CD8-positive, alpha-beta memory T cell (primary cell): ENCODE measurements around the gene TMEM121. TPM values are rescaled to one million over a fixed set of nuclear protein-coding genes. Genes with fewer than 3 reads are reported as not detected.
"Not testable (repeated sequence)": the region's sequence is repeated elsewhere in the genome, so short reads cannot be mapped to it uniquely, and the experiment has no call there.

ENCODE experiments used
- CTCF ChIA-PET: fragments of 350-600 bp; sonication (Branson Sonifier 250); formaldehyde crosslinking; loops from one replicate; lab custom pipeline; 2021; ENCODE audit warnings: antibody characterized with exemption; lab: Charles Lee
- POLR2A ChIA-PET: fragments of 350-600 bp; sonication (Branson Sonifier 250); formaldehyde crosslinking; loops from one replicate; lab custom pipeline; 2021; ENCODE audit warnings: antibody characterized with exemption; lab: Charles Lee
- DNase-seq, 5 donors: peaks; one replicate each; pipeline versions ENCODE4 v3.0.0 to v3.0.0-alpha.2; 2020 to 2022; ENCODE audit warnings: mixed read lengths in 1 of 5
- H3K27ac ChIP-seq: one replicate; pipeline ENCODE4 v1.7.0; 2013; ENCODE audit warnings: low read depth, mild to moderate bottlenecking, low read length, moderate library complexity
- H3K27me3 ChIP-seq: 2 replicates; pipeline ENCODE4 v1.7.0; 2013; ENCODE audit warnings: low read length, mild to moderate bottlenecking; ENCODE audit not compliant: insufficient read depth, poor library complexity, severe bottlenecking
- H3K36me3 ChIP-seq: 2 replicates; pipeline ENCODE4 v1.7.0; 2013; ENCODE audit warnings: mild to moderate bottlenecking, low read length, moderate library complexity; ENCODE audit not compliant: insufficient read depth
- H3K4me1 ChIP-seq: 2 replicates; pipeline ENCODE4 v1.7.0; 2013; ENCODE audit warnings: mild to moderate bottlenecking, low read length, moderate library complexity; ENCODE audit not compliant: insufficient read depth
- H3K4me3 ChIP-seq: 2 replicates; pipeline ENCODE4 v1.7.0; 2013; ENCODE audit warnings: mild to moderate bottlenecking, low read length
- H3K9me3 ChIP-seq: 2 replicates; pipeline ENCODE4 v1.7.0; 2013; ENCODE audit warnings: mild to moderate bottlenecking, low read length
- H3K27ac Mint-ChIP-seq, 8 donors: one replicate each; pipeline ENCODE4 v1.8.0; 2020 to 2021; ENCODE audit warnings: mixed read lengths in 8 of 8, mild to moderate bottlenecking in 6 of 8, inconsistent platforms in 3 of 8, moderate library complexity in 3 of 8
- H3K27me3 Mint-ChIP-seq, 2 donors: one replicate each; pipeline ENCODE4 v1.8.0; 2020 to 2021; ENCODE audit warnings: mixed read lengths in 2 of 2, mild to moderate bottlenecking in 1 of 2, moderate library complexity in 1 of 2
- H3K36me3 Mint-ChIP-seq, 3 donors: one replicate each; pipeline ENCODE4 v1.8.0; 2020 to 2021; ENCODE audit warnings: mixed read lengths in 3 of 3, inconsistent platforms in 1 of 3, mild to moderate bottlenecking in 1 of 3
- H3K4me1 Mint-ChIP-seq, 3 donors: one replicate each; pipeline ENCODE4 v1.8.0; 2020 to 2021; ENCODE audit warnings: mixed read lengths in 3 of 3, inconsistent platforms in 1 of 3, mild to moderate bottlenecking in 1 of 3
- H3K4me3 Mint-ChIP-seq, 7 donors: one replicate each; pipeline ENCODE4 v1.8.0; 2020 to 2021; ENCODE audit warnings: mixed read lengths in 7 of 7, mild to moderate bottlenecking in 6 of 7, moderate library complexity in 4 of 7, inconsistent platforms in 2 of 7
- H3K9me3 Mint-ChIP-seq, 5 donors: one replicate each; pipeline ENCODE4 v1.8.0; 2020 to 2022; ENCODE audit warnings: mixed read lengths in 5 of 5, mild to moderate bottlenecking in 3 of 5, moderate library complexity in 2 of 5, inconsistent platforms in 1 of 5
- polyA plus RNA-seq: library from polyadenylated mRNA; unstranded; fragments of 300-500 nt; fragmentation: Illumina TruSeq; gene quantifications from one replicate; pipeline ENCODE4 v1.2.3, GENCODE V29; 2021
- total RNA-seq, 2 experiments: library from RNA; stranded (reverse); gene quantifications; one replicate each; pipeline ENCODE4 v1.2.3, GENCODE V29; 2021

The TMEM121 gene
- total and polyA plus RNA-seq, 3 experiments from 2014 or later = 3.8 to 17.1 (median 14.2) TPM

DNA sequence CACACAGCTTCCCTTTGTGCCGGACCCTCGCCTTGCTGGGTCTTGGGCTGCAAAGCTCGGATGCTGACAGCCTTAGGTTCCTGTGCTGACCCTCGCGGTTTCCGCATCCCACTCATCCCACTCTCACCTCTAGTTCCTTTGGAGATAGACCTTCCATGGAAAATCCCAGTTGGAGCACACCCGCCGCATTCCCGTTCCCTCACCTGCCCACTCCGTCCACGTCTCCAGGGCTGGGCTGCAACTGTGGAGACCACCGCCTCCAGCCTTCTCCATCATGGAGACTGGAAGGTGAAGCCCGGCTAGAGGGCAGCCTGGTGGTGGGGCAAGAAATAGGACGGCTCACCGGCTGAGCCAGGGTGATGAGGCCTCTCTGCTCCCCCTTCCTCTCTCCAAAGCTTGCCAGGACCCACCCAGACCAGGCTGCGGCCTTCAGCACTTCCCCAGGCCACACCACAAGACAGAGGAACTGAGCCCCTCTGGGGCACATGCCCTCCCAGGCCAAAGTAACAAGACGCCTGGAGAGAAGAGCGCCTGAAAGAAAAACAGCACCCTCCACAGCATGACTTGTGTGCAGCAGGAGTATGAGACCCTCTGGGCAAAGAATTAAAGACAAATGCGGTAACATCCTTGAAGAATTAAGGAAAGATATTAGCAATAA is 15.0 kb downstream of the TMEM121 start:
- no peaks in the 10 kb centered on the region for H3K36me3 Mint-ChIP-seq
- CTCF ChIA-PET = no interaction called here

DNA sequence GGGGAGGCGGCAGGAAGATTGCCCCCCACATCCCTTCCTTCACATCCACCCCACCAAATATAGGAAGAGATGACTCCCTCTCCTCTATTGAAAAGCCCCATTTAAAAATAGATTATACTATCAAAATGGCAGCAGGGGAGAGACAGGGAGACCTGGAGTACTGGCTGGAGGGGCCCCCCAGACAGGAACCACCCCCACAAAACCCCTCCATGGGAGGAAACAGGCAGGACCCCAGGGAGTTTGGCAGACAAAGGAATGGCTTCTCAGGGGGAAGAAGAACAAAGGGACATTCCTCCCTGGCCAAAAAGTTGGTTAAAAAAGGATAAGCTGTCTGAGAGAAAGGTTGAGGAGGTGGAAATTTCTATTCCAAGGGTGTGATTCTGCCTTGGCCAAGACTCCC is 19.3 kb downstream of the TMEM121 start:
- CTCF ChIA-PET = not testable (repeated sequence)

More for the DNA sequence above, 15.0 kb downstream of the TMEM121 start:
- Mint-ChIP-seq H3K27me3 (peaks cover 12 to 35% of the 10 kb centered on the region in 2 donors), H3K9me3 (peaks cover 0 to 14% (median 0%) of the 10 kb centered on the region in 5 donors), H3K4me1 (peaks cover 0 to 4% (median 0%) of the 10 kb centered on the region in 3 donors), H3K4me3 (no peak overlapping the region), H3K27ac (no peak overlapping the region)
- Histone ChIP-seq H3K9me3 (no peaks in the 10 kb centered on the region), H3K36me3 (no peaks in the 10 kb centered on the region), H3K4me1 (no peaks in the 10 kb centered on the region), H3K27ac (no peak overlapping the region), H3K27me3 (peaks cover 11% of the 10 kb centered on the region), H3K4me3 (no peak overlapping the region)
- POLR2A ChIA-PET = no interaction called here
- no peak for DNase-seq

DNA sequence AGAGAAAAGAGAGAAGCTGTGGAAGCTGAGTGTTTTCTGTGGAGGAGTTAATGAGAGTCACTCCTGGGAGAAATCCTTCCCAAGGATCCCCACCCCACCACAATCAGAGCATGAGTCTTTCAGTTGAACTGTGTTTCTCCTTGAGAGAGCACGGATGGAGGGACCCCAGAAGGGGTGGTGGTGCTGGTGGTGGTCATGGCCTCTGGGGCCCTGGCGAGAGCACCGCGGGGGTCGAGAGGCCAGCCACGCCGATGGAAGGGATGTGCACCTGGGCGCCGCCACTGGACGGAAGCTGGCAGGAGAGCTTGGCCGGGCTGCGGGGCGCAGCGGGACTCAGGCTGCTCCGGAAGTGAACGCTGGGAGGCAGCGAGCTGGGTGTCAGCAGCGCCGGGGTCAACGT is 20.0 kb downstream of the TMEM121 start:
- H3K4me3 ChIP-seq, POLR2A ChIA-PET, H3K27ac Mint-ChIP-seq, DNase-seq, H3K4me1 Mint-ChIP-seq, CTCF ChIA-PET, H3K4me1 ChIP-seq, H3K4me3 Mint-ChIP-seq, H3K27me3 ChIP-seq, H3K36me3 ChIP-seq, H3K36me3 Mint-ChIP-seq, H3K27ac ChIP-seq, H3K9me3 ChIP-seq: not testable (repeated sequence)
- Mint-ChIP-seq H3K9me3 (peaks cover 0 to 14% (median 0%) of the 10 kb centered on the region in 5 donors), H3K27me3 (peaks cover 2 to 29% of the 10 kb centered on the region in 2 donors)

More for the DNA sequence above, 19.3 kb downstream of the TMEM121 start:
- H3K36me3 ChIP-seq, H3K9me3 ChIP-seq, DNase-seq, POLR2A ChIA-PET, H3K4me1 ChIP-seq, H3K4me3 ChIP-seq, H3K27ac ChIP-seq, H3K4me1 Mint-ChIP-seq, H3K27me3 ChIP-seq, H3K4me3 Mint-ChIP-seq, H3K36me3 Mint-ChIP-seq, H3K27ac Mint-ChIP-seq: not testable (repeated sequence)
- H3K9me3 Mint-ChIP-seq = peaks cover 0 to 14% (median 0%) of the 10 kb centered on the region in 5 donors
- H3K27me3 Mint-ChIP-seq = peaks cover 3 to 29% of the 10 kb centered on the region in 2 donors

DNA sequence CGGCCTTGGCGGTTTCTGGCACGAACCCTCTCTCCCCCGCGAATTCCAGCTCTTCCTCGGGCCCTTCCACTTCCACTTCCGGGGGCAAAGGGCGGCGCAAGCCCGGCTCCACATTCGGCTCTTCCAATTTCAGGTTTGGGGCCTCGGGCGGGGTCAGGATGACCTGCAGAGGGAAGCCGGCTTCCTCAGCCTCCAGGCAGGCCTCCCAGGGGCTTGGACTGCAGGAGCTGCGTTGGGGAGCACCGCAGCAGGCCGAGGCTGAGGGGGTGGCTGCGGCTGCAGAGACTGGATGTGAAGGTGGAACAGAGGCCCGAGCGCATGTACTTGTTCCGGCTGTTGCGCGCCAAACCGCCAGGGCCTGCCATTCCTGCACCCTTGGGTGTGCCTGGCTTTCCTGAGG is 20.7 kb downstream of the TMEM121 start:
- H3K36me3 Mint-ChIP-seq, DNase-seq, H3K4me3 Mint-ChIP-seq, H3K4me3 ChIP-seq, H3K27ac ChIP-seq, POLR2A ChIA-PET, H3K4me1 ChIP-seq, H3K27ac Mint-ChIP-seq, H3K9me3 ChIP-seq, H3K36me3 ChIP-seq, CTCF ChIA-PET, H3K4me1 Mint-ChIP-seq, H3K27me3 ChIP-seq: not testable (repeated sequence)
- Mint-ChIP-seq H3K27me3 (peaks cover 0 to 27% of the 10 kb centered on the region in 2 donors), H3K9me3 (peaks cover 0 to 14% (median 0%) of the 10 kb centered on the region in 5 donors)

DNA sequence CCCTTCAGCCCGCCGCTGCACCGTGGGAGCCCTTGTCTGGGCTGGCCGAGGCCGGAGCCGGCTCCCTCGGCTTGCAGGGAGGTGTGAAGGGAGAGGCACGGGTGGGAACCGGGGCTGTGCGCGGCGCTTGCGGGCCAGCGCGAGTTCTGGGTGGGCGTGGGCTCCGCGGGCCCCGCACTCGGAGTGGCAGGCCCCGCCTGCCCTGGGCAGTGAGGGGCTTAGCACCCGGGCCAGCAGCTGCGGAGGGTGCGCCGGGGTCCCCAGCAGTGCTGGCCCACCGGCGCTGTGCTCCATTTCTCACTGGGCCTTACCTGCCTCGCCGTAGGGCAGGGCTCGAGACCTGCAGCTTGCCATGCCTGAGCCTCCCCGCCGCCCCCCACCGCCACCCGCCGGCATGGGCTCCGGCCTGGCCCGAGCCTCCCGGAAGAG is 21.4 kb downstream of the TMEM121 start:
- DNase-seq = no peak
- H3K27ac ChIP-seq = no peak overlapping the region
- H3K36me3 ChIP-seq = no peaks in the 10 kb centered on the region
- no peak overlapping the region for H3K4me3 ChIP-seq
- ChIA-PET CTCF (no interaction called here), POLR2A (no interaction called here)
- H3K4me3 Mint-ChIP-seq = no peak overlapping the region
- H3K27ac Mint-ChIP-seq = no peak overlapping the region
- H3K9me3 Mint-ChIP-seq = peaks cover 0 to 10% (median 0%) of the 10 kb centered on the region in 5 donors
- H3K27me3 ChIP-seq = no peaks in the 10 kb centered on the region
- no peaks in the 10 kb centered on the region for H3K4me1 Mint-ChIP-seq
- H3K9me3 ChIP-seq = no peaks in the 10 kb centered on the region
- H3K36me3 Mint-ChIP-seq = no peaks in the 10 kb centered on the region
- H3K27me3 Mint-ChIP-seq = peaks cover 0 to 32% of the 10 kb centered on the region in 2 donors
- no peaks in the 10 kb centered on the region for H3K4me1 ChIP-seq

DNA sequence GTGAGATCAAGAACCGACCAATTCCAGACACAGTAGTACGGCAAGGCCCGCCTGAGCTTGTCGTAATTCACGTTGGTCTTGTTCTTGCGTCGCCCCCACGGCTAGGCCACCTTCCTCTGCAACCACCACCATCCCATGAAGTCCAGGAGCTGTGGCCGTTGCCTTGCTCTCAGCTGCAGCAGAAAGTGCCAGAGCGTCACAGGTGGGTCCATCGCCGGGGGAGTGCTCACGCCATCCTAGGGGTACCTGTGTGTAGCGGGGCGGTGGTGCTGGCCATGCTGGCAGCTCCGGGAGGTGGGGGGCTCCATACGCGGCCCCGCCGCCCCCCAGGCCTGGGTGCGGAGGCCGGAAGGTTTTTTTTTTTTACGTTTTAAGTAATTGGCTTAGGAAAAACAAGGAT is 23.1 kb downstream of the TMEM121 start:
- no peak for DNase-seq
- CTCF ChIA-PET = interaction anchor here (1.6 kb wide), 1 partner anchor 11 kb away, joined by 6 read pairs; no protein-coding TSS in a partner anchor
- POLR2A ChIA-PET = no interaction called here

DNA sequence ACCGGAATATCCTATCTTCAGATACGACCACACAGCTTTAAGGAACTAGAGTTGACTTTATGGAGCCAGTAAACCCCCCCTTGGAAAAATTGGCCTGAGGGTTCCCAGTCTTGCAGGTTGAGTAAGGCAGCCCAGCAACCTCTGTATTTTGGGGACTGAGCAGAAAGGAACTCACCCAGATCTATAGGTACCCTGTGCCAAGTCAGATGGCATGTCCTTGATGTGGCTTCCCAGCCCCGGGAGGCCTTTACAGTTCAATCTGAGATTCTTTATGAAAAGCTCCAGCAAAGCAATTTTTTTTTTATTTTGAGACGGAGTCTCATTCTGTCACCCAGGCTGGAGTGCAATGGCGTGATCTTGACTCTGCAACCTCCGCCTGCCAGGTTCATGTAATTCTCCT is 27.6 kb downstream of the TMEM121 start:
- Histone ChIP-seq H3K4me3 (no peak overlapping the region), H3K9me3 (no peaks in the 10 kb centered on the region), H3K27ac (no peak overlapping the region), H3K36me3 (no peaks in the 10 kb centered on the region), H3K4me1 (no peaks in the 10 kb centered on the region), H3K27me3 (no peaks in the 10 kb centered on the region)
- Mint-ChIP-seq H3K36me3 (no peaks in the 10 kb centered on the region), H3K27ac (no peak overlapping the region), H3K4me3 (no peak overlapping the region), H3K4me1 (peaks cover 0 to 3% (median 0%) of the 10 kb centered on the region in 3 donors), H3K9me3 (no peaks in the 10 kb centered on the region), H3K27me3 (peaks cover 9 to 53% of the 10 kb centered on the region in 2 donors)
- DNase-seq = no peak
- ChIA-PET POLR2A (no interaction called here), CTCF (interaction anchor here (1.9 kb wide), 1 partner anchor 25 kb away, joined by 3 read pairs; no protein-coding TSS in a partner anchor)

More for the DNA sequence above, 23.1 kb downstream of the TMEM121 start:
- peaks cover 4 to 34% of the 10 kb centered on the region in 2 donors for H3K27me3 Mint-ChIP-seq
- H3K9me3 Mint-ChIP-seq = peaks cover 0 to 2% (median 0%) of the 10 kb centered on the region in 5 donors
- H3K27ac ChIP-seq = no peak overlapping the region
- H3K36me3 ChIP-seq = no peaks in the 10 kb centered on the region
- H3K4me3 Mint-ChIP-seq = no peak overlapping the region
- H3K4me1 Mint-ChIP-seq = no peaks in the 10 kb centered on the region
- no peak overlapping the region for H3K4me3 ChIP-seq
- H3K27ac Mint-ChIP-seq = peak overlapping the region in 1 of 8 donors; percentile 6
- no peaks in the 10 kb centered on the region for H3K36me3 Mint-ChIP-seq
- no peaks in the 10 kb centered on the region for H3K4me1 ChIP-seq
- H3K27me3 ChIP-seq = no peaks in the 10 kb centered on the region
- H3K9me3 ChIP-seq = no peaks in the 10 kb centered on the region

DNA sequence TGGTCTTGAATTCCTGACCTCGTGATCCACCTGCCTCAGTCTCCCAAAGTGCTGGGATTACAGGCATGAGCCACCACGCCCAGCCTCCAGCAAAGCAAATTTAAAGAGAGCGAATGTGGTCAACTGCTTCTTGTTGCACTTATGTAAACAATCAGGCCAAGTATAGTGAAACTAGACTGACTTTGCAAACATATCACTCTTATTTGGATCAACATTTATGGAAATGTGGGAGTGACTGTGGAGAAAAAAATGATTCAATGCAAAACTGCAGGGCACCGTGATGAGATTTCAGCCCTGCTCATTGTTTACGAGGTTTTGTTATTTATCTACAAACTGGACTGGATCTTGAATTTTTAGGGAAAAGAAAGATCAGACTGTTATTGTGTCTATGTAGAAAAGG is 28.1 kb downstream of the TMEM121 start:
- no peaks in the 10 kb centered on the region for H3K4me1 ChIP-seq
- H3K9me3 ChIP-seq = no peaks in the 10 kb centered on the region
- Mint-ChIP-seq H3K4me1 (peaks cover 0 to 3% (median 0%) of the 10 kb centered on the region in 3 donors), H3K4me3 (no peak overlapping the region), H3K36me3 (no peaks in the 10 kb centered on the region), H3K27ac (no peak overlapping the region), H3K27me3 (peaks cover 9 to 53% of the 10 kb centered on the region in 2 donors), H3K9me3 (no peaks in the 10 kb centered on the region)
- no peak overlapping the region for H3K27ac ChIP-seq
- H3K4me3 ChIP-seq = no peak overlapping the region
- CTCF ChIA-PET = interaction anchor here (1.9 kb wide), 1 partner anchor 26 kb away, joined by 3 read pairs; no protein-coding TSS in a partner anchor
- H3K36me3 ChIP-seq = no peaks in the 10 kb centered on the region
- DNase-seq = no peak
- POLR2A ChIA-PET = no interaction called here
- no peaks in the 10 kb centered on the region for H3K27me3 ChIP-seq
